Measurements from ENCODE around the gene ZNF318.
"Not testable (repeated sequence)": the region's sequence is repeated elsewhere in the genome, so short reads cannot be mapped to it uniquely, and the experiment has no call there.

Gene ZNF318

DNA sequence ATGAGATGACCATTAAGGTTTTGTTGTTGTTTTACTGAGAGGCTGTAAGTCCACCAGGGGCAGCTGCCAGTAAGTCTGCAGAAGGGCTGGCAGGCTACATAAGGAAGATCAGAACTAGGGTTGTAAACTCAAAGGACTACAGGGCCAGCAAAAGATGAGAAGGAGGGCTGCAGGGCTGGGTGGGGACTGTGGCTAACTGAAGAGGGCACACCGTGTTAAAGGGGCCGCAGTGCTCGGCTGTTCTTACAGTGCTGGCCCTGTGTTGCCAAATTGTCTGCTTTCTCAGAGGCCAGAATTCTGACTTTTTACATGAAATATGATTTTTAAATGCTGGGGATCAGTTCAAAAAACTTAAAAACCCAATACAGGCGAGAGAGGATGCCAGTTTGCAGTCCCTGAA is 25.5 kb upstream of the ZNF318 start:
- no peak for DNase-seq (ENCODE audit: low read depth)
- H3K4me3 ChIP-seq (replicated peaks; ENCODE audit: low read depth, low read length) = no peak overlapping the region
- TF ChIP-seq, protein P1, sequence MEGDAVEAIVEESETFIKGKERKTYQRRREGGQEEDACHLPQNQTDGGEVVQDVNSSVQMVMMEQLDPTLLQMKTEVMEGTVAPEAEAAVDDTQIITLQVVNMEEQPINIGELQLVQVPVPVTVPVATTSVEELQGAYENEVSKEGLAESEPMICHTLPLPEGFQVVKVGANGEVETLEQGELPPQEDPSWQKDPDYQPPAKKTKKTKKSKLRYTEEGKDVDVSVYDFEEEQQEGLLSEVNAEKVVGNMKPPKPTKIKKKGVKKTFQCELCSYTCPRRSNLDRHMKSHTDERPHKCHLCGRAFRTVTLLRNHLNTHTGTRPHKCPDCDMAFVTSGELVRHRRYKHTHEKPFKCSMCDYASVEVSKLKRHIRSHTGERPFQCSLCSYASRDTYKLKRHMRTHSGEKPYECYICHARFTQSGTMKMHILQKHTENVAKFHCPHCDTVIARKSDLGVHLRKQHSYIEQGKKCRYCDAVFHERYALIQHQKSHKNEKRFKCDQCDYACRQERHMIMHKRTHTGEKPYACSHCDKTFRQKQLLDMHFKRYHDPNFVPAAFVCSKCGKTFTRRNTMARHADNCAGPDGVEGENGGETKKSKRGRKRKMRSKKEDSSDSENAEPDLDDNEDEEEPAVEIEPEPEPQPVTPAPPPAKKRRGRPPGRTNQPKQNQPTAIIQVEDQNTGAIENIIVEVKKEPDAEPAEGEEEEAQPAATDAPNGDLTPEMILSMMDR (IDR thresholded peaks at IDR 0.05; ENCODE audit: low read length, missing control alignments) = no peak

DNA sequence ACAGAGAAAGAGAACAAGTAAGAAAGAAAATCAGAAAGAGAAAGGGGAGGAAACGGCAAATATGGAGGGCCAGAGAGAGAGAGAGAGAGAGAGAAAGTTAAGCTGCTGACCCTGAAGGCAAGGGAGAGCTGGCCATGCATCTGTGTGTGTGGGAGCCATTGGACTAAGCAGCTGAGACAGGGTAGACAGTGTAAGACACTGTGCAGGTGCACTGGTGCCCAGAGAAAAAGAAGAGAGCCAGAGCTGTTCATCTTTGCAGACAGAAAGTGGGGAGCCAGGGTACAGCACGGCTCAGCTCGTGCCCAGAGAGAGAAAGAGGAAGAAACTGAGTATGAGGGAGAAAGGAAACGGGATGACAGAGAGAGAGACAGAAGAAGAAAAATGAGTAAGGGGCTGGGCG is 24.2 kb upstream of the ZNF318 start:
- H3K4me3 ChIP-seq (replicated peaks; ENCODE audit: low read depth, low read length) = no peak overlapping the region
- DNase-seq (ENCODE audit: low read depth) = no peak
- TF ChIP-seq, protein P1 (IDR thresholded peaks at IDR 0.05; ENCODE audit: low read length, missing control alignments) = no peak

DNA sequence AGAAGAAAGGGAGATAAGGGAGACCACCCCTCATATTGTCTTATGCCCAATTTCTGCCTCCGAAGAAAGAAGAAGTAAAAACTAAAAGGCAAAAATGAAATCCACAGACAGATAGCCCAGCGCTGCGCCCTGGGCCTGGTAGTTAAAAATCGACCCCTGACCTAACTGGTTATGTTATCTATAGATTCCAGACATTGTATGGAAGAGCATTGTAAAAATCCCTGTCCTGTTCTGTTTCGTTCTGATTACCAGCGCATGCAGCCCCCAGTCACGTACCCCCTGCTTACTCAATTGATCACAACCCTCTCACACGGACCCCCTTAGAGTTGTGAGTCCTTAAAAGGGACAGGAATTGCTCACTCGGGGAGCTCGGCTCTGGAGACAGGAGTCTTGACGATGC is 23.7 kb upstream of the ZNF318 start:
- H3K4me3 ChIP-seq (replicated peaks; ENCODE audit: low read depth, low read length); DNase-seq (ENCODE audit: low read depth): not testable (repeated sequence)

DNA sequence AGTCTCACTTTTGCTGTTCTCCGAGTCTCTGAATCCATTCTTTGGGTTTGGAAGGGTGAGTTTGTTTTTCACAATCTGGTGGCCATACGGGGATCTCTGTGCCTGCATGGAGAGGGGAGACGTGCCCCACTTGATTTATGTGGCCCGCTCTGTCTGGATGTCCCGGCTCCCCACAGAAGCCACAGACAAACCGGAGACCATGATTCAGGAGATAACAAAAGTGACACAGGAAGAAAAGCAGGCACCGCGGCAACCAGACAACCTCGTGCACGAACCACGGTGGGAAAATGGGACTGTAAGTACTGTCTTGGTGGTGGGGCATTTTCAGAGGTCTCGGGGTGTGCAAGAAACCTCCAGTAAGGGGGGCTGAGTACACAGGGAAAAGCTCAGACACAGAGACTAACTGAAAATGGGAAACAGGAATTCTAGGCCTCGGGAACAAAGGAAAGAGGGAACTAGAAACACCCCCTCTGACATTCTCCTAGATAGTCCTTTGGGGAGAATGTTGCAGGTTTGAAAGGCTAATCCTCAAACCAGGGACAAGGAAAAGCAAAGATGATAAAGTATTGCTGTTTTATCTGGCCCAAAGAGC is 22.1 kb upstream of the ZNF318 start:
- H3K4me3 ChIP-seq (replicated peaks; ENCODE audit: low read depth, low read length) = no peak overlapping the region
- TF ChIP-seq, protein P1 (IDR thresholded peaks at IDR 0.05; ENCODE audit: low read length, missing control alignments) = no peak

DNA sequence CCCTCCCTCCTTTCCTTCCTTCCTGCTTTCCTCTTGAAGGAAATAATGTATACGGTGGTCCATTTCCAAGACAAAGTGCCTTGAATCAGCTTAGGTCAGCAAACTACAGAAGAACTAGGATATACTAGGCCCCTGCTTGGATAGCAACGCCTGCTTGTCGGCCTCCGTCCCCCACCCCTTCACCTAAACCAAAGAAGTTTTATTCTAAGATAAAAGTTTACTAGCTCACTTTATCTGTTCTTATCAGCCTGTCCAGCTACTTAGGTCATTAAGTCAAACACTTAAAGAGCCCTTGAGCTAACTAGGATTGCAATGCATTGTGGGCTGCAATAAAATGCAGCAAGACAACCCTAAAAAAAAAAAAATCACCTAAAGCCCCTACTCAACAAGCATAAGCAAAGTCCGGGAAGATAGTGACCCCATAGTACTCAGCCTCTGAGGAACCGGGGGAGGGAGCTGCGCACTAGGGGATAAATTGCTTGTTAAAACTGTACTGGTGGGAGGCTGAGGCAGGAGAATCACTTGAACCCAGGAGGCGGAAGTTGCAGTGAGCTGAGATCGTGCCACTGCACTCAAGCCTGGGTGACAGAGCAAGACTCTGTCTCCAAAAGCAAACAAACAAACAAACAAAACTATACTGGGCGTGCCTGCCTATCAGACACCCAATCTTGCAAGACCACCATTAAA is 21.4 kb upstream of the ZNF318 start:
- not testable (repeated sequence) for DNase-seq (ENCODE audit: low read depth); H3K4me3 ChIP-seq (replicated peaks; ENCODE audit: low read depth, low read length)

More for the DNA sequence above, 22.1 kb upstream of the ZNF318 start:
- no peak for DNase-seq (ENCODE audit: low read depth)

DNA sequence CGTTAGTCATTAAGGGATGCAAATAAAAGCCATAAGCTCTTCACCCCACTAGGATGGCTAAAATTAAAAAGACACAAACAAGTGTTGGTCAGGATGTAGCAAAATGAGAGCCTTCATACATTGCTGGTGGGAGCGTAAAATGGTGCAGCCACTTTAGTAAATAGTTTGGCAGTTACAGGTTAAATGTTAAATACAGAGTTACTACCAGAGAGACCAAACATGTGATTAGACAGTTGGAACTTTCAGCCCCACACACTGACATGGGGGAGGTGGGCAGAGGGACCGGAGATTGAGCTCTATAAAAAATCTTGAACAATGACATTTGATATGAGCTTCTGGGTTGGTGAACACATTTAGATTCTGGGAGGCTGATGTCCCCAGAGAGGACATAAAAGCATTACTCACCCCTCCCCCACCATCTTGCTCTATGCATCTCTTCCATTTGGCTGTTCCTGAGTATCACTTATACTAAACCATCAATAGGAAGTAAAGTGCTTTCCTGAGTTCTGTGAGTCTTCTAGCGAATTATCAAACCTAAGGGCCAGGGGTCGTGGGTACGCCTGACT is 20.4 kb upstream of the ZNF318 start:
- no peak overlapping the region for H3K4me3 ChIP-seq (replicated peaks; ENCODE audit: low read depth, low read length)
- TF ChIP-seq, protein P1 (IDR thresholded peaks at IDR 0.05; ENCODE audit: low read length, missing control alignments) = no peak
- DNase-seq (ENCODE audit: low read depth) = no peak

DNA sequence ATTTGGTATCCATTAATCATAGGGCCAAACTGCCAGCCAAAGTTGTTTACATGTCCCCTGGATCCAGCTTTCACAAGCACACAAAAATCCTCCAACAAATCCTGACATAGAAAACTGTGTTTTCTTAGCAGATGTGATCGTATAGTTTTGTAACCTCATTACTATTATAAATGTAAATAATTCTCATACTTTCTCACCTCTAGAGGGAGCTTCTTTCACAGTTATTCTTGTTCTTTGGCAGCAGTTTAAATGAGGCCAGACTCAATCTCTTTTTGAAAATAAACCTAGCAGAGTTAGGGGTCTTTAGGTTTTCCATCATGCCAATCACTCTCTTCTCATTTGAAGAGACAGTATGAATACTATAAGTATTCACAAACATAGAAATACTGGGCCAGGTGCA is 17.0 kb upstream of the ZNF318 start:
- TF ChIP-seq, protein P1 (IDR thresholded peaks at IDR 0.05; ENCODE audit: low read length, missing control alignments) = no peak
- DNase-seq (ENCODE audit: low read depth) = no peak
- no peak overlapping the region for H3K4me3 ChIP-seq (replicated peaks; ENCODE audit: low read depth, low read length)
